HEK293T (cell line): ENCODE data around the gene CRYBB1.

ENCODE experiments used
- HDGF ChIP-seq: fragments of 450-650 bp; IDR thresholded peaks from 2 replicates; pipeline ENCODE4 v1.6.1; 2017; ENCODE audit warnings: antibody characterized with exemption, borderline replicate concordance
- LEF1 ChIP-seq: fragments of 450-650 bp; IDR thresholded peaks from 2 replicates; pipeline ENCODE4 v1.6.1; 2017; ENCODE audit warnings: mild to moderate bottlenecking, borderline replicate concordance
- SP1 ChIP-seq: fragments of 450-650 bp; IDR thresholded peaks from 2 replicates; pipeline ENCODE4 v1.6.1; 2017
- TARDBP ChIP-seq: fragments of 450-650 bp; IDR thresholded peaks from 2 replicates; pipeline ENCODE4 v1.6.1; 2016
- ZNF384 ChIP-seq: fragments of 450-650 bp; IDR thresholded peaks from 2 replicates; pipeline ENCODE4 v1.6.1; 2016

DNA sequence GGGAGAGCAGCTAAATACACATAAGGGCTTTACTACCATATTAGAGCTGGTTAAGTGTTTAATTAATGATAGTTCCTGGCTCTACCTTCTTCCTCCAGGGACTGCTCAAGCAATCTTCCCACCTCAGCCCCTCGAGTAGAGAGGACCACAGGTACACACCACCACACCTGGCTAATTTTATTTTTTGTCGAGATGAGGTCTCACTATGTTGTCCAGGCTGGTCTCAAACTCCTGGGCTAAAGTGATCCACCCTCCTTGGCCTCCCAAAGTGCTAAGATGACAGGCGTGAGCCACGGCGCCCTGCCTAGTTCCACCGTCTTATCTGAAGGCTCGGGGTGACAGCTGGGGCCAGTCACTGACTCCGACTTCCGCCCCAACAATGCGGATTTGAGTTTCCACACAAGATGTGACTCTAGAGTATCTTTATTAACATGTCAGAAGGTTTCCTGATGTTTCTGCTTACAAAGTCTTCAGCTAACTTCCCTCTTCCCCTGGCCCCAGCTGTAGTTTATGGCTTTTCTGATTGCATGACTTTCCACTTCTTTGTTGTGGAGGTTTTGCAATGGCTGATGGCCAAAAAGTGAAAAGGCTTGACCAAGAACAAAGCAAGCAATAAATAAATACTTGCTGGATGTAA is 44.7 kb downstream of the CRYBB1 start:
- TF ChIP-seq LEF1 (no peak), ZNF384 (no peak), TARDBP (no peak), SP1 (no peak), HDGF (no peak)
